Measurements from ENCODE around the gene MRPL43. TPM values are rescaled to one million over a fixed set of nuclear protein-coding genes. Genes with fewer than 3 reads are reported as not detected.

MRPL43 gene
- total RNA-seq, 1 donor from 2014 or later, result 24.5 TPM

- H3K4me3 ChIP-seq, result peak overlapping the region; percentile 26
- no peaks in the 10 kb centered on the region for H3K9me3 Mint-ChIP-seq
- no peaks in the 10 kb centered on the region for H3K36me3 ChIP-seq
- peak overlapping the region; percentile 62 for H3K4me2 ChIP-seq
- no peak overlapping the region for H3K27ac Mint-ChIP-seq
- peaks cover 32% of the 10 kb centered on the region for H3K4me1 Mint-ChIP-seq
- H3K79me2 ChIP-seq (ENCODE audit: low read depth), result no peaks in the 10 kb centered on the region
- H2AFZ ChIP-seq (replicated peaks), result peak overlapping the region; percentile 30
- TF ChIP-seq CTCF (IDR thresholded peaks at IDR 0.05) (no peak), EZH2 (IDR thresholded peaks at IDR 0.05) (peak; percentile 82), EZH2phosphoT487 (IDR thresholded peaks at IDR 0.05) (peak; percentile 70)
- H3K9ac ChIP-seq, result no peak overlapping the region
- H3K4me1 ChIP-seq, result peaks cover 9% of the 10 kb centered on the region
- DNase-seq (ENCODE audit: low spot score), result peak; percentile 49
- no peaks in the 10 kb centered on the region for H3K9me3 ChIP-seq (ENCODE audit: low read depth)
- H3K27me3 Mint-ChIP-seq (ENCODE audit: insufficient read depth, low read depth), result peaks cover 33% of the 10 kb centered on the region
- peaks cover 8% of the 10 kb centered on the region for H3F3A ChIP-seq (ENCODE audit: low read depth)
- no peak overlapping the region for H3K27ac ChIP-seq
- H3K27me3 ChIP-seq, result peaks cover 71% of the 10 kb centered on the region
- no peaks in the 10 kb centered on the region for H3K36me3 Mint-ChIP-seq
- H4K20me1 ChIP-seq (ENCODE audit: low read depth), result no peaks in the 10 kb centered on the region
- no peak overlapping the region for H3K4me3 Mint-ChIP-seq
These were observed 30.9 kb upstream of the MRPL43 start for GRCh38 chr10:101018118-101018599.

GRCh38 chr10:101016814-101017213, 29.5 kb upstream of the MRPL43 start:
- peaks cover 15% of the 10 kb centered on the region for H3F3A ChIP-seq (ENCODE audit: low read depth)
- Mint-ChIP-seq H3K4me3 (no peak overlapping the region), H3K4me1 (peaks cover 37% of the 10 kb centered on the region), H3K9me3 (no peaks in the 10 kb centered on the region), H3K27me3 (ENCODE audit: insufficient read depth, low read depth) (peaks cover 33% of the 10 kb centered on the region), H3K36me3 (no peaks in the 10 kb centered on the region), H3K27ac (no peak overlapping the region)
- H2AFZ ChIP-seq (replicated peaks), result no peak overlapping the region
- H3K9ac ChIP-seq, result no peak overlapping the region
- H3K27me3 ChIP-seq, result peaks cover 71% of the 10 kb centered on the region
- TF ChIP-seq CTCF (IDR thresholded peaks at IDR 0.05) (no peak), EZH2phosphoT487 (IDR thresholded peaks at IDR 0.05) (no peak), EZH2 (IDR thresholded peaks at IDR 0.05) (no peak)
- no peaks in the 10 kb centered on the region for H3K9me3 ChIP-seq (ENCODE audit: low read depth)
- no peak overlapping the region for H3K4me3 ChIP-seq
- H3K4me1 ChIP-seq, result peaks cover 12% of the 10 kb centered on the region
- no peaks in the 10 kb centered on the region for H3K36me3 ChIP-seq
- no peaks in the 10 kb centered on the region for H4K20me1 ChIP-seq (ENCODE audit: low read depth)
- no peaks in the 10 kb centered on the region for H3K79me2 ChIP-seq (ENCODE audit: low read depth)
- no peak overlapping the region for H3K4me2 ChIP-seq
- DNase-seq (ENCODE audit: low spot score), result no peak
- H3K27ac ChIP-seq, result no peak overlapping the region

- H3K4me3 Mint-ChIP-seq, result no peak overlapping the region
- no peaks in the 10 kb centered on the region for H3K36me3 ChIP-seq
- H3K4me1 Mint-ChIP-seq, result peaks cover 41% of the 10 kb centered on the region
- H3K9me3 ChIP-seq (ENCODE audit: low read depth), result no peaks in the 10 kb centered on the region
- peaks cover 63% of the 10 kb centered on the region for H3K27me3 ChIP-seq
- H3K4me3 ChIP-seq, result no peak overlapping the region
- H3K9me3 Mint-ChIP-seq, result no peaks in the 10 kb centered on the region
- H2AFZ ChIP-seq (replicated peaks), result no peak overlapping the region
- H3K27me3 Mint-ChIP-seq (ENCODE audit: insufficient read depth, low read depth), result peaks cover 31% of the 10 kb centered on the region
- peaks cover 16% of the 10 kb centered on the region for H3K4me1 ChIP-seq
- no peaks in the 10 kb centered on the region for H3K36me3 Mint-ChIP-seq
- peaks cover 20% of the 10 kb centered on the region for H3F3A ChIP-seq (ENCODE audit: low read depth)
- H3K27ac ChIP-seq, result no peak overlapping the region
- H3K27ac Mint-ChIP-seq, result no peak overlapping the region
- no peak for TF ChIP-seq EZH2phosphoT487 (IDR thresholded peaks at IDR 0.05)
- no peaks in the 10 kb centered on the region for H4K20me1 ChIP-seq (ENCODE audit: low read depth)
- DNase-seq (ENCODE audit: low spot score), result no peak
- no peak overlapping the region for H3K9ac ChIP-seq
- H3K79me2 ChIP-seq (ENCODE audit: low read depth), result no peaks in the 10 kb centered on the region
- no peak overlapping the region for H3K4me2 ChIP-seq
These were observed 28.3 kb upstream of the MRPL43 start for GRCh38 chr10:101015582-101015973.

GRCh38 chr10:101014966-101015581, 27.8 kb upstream of the MRPL43 start:
- no peak overlapping the region for H3K27ac ChIP-seq

More at GRCh38 chr10:101014966-101015581, 27.8 kb upstream of the MRPL43 start:
- Histone ChIP-seq H3K9me3 (ENCODE audit: low read depth) (no peaks in the 10 kb centered on the region), H3K36me3 (no peaks in the 10 kb centered on the region), H3K79me2 (ENCODE audit: low read depth) (no peaks in the 10 kb centered on the region), H2AFZ (replicated peaks) (no peak overlapping the region), H3K4me3 (no peak overlapping the region), H4K20me1 (ENCODE audit: low read depth) (no peaks in the 10 kb centered on the region), H3K27me3 (peaks cover 58% of the 10 kb centered on the region), H3F3A (ENCODE audit: low read depth) (peaks cover 20% of the 10 kb centered on the region), H3K4me1 (peaks cover 16% of the 10 kb centered on the region), H3K4me2 (no peak overlapping the region), H3K9ac (no peak overlapping the region)
- Mint-ChIP-seq H3K36me3 (no peaks in the 10 kb centered on the region), H3K27ac (no peak overlapping the region), H3K27me3 (ENCODE audit: insufficient read depth, low read depth) (peaks cover 27% of the 10 kb centered on the region), H3K9me3 (no peaks in the 10 kb centered on the region), H3K4me1 (peaks cover 41% of the 10 kb centered on the region), H3K4me3 (peak overlapping the region; percentile 9)
- no peak for DNase-seq (ENCODE audit: low spot score)
- TF ChIP-seq EZH2phosphoT487 (IDR thresholded peaks at IDR 0.05) (no peak), EZH2 (IDR thresholded peaks at IDR 0.05) (no peak), CTCF (IDR thresholded peaks at IDR 0.05) (no peak)

Measured in neural progenitor cell (in vitro differentiated cells).